Thoracic aorta (tissue), 2 donors: ENCODE measurements around the gene ZNF774. TPM values are rescaled to one million over a fixed set of nuclear protein-coding genes. Genes with fewer than 3 reads are reported as not detected.
A peak's percentile ranks its signal among the peaks of the same experiment; 100 is the strongest.

ENCODE experiments used
- ATAC-seq: fragments of 150-250 bp; one replicate; pipeline ENCODE4 v1.8.0; 2017; ENCODE audit warnings: low read depth; ENCODE audit not compliant: insufficient number of reproducible peaks, low FRiP score
- DNase-seq: peaks from one replicate; pipeline ENCODE4 v3.0.0-alpha.2; 2020; ENCODE audit warnings: low spot score
- H3K27ac ChIP-seq, 2 donors: fragments of 200-600 bp; sonication (generic); 1 replicate in 1 of 2; 2 replicates in 1 of 2; pipeline ENCODE4 v1.5.1; 2016; ENCODE audit warnings: mild to moderate bottlenecking in 2 of 2, moderate library complexity in 2 of 2
- H3K27me3 ChIP-seq: fragments of 200-600 bp; sonication (generic); replicated peaks from 2 replicates; pipeline ENCODE4 v1.6.0; 2016; ENCODE audit warnings: mild to moderate bottlenecking; ENCODE audit not compliant: insufficient read depth
- H3K36me3 ChIP-seq: fragments of 200-600 bp; sonication (generic); one replicate; pipeline ENCODE4 v1.5.1; 2016
- H3K4me1 ChIP-seq, 2 donors: fragments of 200-600 bp; sonication (generic); 1 replicate in 1 of 2; 2 replicates in 1 of 2; pipeline versions ENCODE4 v1.5.1 to v1.6.0; 2016; ENCODE audit warnings: low read depth in 2 of 2, mild to moderate bottlenecking in 1 of 2; ENCODE audit not compliant: control insufficient read depth in 1 of 2
- H3K4me3 ChIP-seq: fragments of 200-600 bp; sonication (generic); 2 replicates; pipeline ENCODE4 v1.5.1; 2016; ENCODE audit warnings: mild to moderate bottlenecking
- H3K9me3 ChIP-seq: fragments of 200-600 bp; sonication (generic); 2 replicates; pipeline ENCODE4 v1.5.1; 2016
- total RNA-seq, 2 donors: library from RNA; depleted of rRNA; stranded (reverse); fragments of >200 nt; gene quantifications; one replicate each; pipeline versions ENCODE4 v1.1.0 to v1.2.3, GENCODE V29; 2016
- TF ChIP-seq, protein P1 (sequence below): fragments of 200-600 bp; sonication (generic); IDR thresholded peaks from one replicate; pipeline ENCODE4 v1.5.1; 2019; ENCODE audit warnings: antibody characterized with exemption

Gene ZNF774
- total RNA-seq, 2 donors from 2014 or later, result 1.6 to 7.7 TPM

DNA sequence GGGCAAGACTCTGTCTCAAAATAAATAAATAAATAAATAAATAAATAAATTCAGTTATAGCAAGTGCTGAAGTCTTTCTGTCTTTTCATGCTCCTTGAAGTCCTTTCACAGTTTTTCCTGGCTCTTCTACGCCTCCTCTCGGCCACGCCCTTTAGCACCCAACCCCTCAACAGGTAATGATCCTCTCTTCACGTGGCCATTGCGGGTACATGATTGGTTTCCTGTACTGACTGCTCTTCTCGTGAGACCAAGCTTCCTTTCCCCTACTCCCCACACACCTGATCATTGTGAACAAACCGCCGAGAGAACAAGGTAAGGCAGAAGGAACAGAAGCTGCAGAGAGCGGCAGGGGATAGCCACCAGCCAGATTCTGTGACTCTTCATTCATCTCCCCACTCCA is 2.3 kb upstream of the ZNF774 start:
- DNase-seq (no peak), ATAC-seq (no peak)
- no peaks in the 10 kb centered on the region for H3K9me3 ChIP-seq
- peaks cover 0 to 11% of the 10 kb centered on the region in 2 donors for H3K4me1 ChIP-seq
- TF ChIP-seq, protein P1, sequence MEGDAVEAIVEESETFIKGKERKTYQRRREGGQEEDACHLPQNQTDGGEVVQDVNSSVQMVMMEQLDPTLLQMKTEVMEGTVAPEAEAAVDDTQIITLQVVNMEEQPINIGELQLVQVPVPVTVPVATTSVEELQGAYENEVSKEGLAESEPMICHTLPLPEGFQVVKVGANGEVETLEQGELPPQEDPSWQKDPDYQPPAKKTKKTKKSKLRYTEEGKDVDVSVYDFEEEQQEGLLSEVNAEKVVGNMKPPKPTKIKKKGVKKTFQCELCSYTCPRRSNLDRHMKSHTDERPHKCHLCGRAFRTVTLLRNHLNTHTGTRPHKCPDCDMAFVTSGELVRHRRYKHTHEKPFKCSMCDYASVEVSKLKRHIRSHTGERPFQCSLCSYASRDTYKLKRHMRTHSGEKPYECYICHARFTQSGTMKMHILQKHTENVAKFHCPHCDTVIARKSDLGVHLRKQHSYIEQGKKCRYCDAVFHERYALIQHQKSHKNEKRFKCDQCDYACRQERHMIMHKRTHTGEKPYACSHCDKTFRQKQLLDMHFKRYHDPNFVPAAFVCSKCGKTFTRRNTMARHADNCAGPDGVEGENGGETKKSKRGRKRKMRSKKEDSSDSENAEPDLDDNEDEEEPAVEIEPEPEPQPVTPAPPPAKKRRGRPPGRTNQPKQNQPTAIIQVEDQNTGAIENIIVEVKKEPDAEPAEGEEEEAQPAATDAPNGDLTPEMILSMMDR, result no peak
- no peak overlapping the region for H3K27ac ChIP-seq
- no peaks in the 10 kb centered on the region for H3K36me3 ChIP-seq
- no peaks in the 10 kb centered on the region for H3K27me3 ChIP-seq
- no peak overlapping the region for H3K4me3 ChIP-seq

DNA sequence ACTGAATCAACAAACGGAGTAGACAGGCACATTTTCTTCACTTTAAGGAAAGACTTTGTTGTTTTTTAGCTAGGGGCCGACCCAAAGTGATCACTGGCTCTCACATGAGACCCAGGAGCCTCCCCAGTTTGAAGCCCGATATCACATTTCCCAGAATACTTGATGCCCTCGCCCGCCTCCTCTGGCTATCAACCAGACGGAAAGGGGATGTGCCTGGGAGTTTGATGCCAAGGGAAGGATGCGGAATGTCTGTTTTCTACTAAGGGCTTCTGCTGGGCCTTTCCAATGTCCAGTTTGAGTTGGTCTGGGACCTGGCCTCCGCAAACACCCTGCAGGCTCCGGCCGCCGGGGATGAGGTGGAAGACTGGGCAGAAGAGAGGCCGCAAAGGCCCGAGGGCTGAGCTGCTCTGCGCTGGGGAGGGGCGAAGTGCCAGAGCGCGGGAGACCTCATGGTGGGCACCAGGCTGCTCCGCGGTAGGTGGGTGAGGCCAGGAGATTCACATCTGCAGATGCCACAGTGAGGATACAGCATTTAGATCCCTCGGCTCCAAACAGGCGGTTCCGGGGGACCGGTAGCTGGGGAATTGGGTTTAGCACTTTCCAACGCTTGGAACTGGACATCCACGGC is 491 bp upstream of the ZNF774 start:
- H3K4me3 ChIP-seq, result peak overlapping the region; percentile 76
- no peaks in the 10 kb centered on the region for H3K36me3 ChIP-seq
- no peak for ATAC-seq
- peaks cover 0 to 11% of the 10 kb centered on the region in 2 donors for H3K4me1 ChIP-seq
- DNase-seq, result no peak
- H3K27ac ChIP-seq, result no peak overlapping the region
- H3K9me3 ChIP-seq, result no peaks in the 10 kb centered on the region
- no peaks in the 10 kb centered on the region for H3K27me3 ChIP-seq
- TF ChIP-seq, protein P1, result no peak

DNA sequence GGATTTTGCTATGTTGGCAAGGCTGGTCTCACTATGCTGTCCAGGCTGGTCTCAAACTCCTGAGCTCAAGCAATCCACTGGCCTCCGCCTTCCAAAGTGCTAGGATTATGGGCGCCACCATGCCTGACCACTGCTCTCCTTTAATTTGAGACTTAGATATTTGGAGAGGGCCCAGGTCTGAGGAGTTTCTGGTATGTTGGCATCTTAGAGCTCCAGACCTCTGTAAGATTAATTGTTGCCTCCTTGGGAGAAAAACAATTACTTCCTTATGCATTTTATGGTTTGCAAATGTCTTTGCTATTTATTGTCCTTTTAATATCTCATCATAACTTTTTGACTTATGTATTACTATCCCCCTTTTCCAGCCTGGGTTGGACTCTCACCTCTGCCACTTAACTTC is 2.9 kb downstream of the ZNF774 start:
- DNase-seq (no peak), ATAC-seq (no peak)
- Histone ChIP-seq H3K4me3 (no peak overlapping the region), H3K4me1 (peaks cover 0 to 11% of the 10 kb centered on the region in 2 donors), H3K27me3 (no peaks in the 10 kb centered on the region), H3K9me3 (no peaks in the 10 kb centered on the region), H3K27ac (no peak overlapping the region), H3K36me3 (no peaks in the 10 kb centered on the region)
- TF ChIP-seq, protein P1, result no peak

DNA sequence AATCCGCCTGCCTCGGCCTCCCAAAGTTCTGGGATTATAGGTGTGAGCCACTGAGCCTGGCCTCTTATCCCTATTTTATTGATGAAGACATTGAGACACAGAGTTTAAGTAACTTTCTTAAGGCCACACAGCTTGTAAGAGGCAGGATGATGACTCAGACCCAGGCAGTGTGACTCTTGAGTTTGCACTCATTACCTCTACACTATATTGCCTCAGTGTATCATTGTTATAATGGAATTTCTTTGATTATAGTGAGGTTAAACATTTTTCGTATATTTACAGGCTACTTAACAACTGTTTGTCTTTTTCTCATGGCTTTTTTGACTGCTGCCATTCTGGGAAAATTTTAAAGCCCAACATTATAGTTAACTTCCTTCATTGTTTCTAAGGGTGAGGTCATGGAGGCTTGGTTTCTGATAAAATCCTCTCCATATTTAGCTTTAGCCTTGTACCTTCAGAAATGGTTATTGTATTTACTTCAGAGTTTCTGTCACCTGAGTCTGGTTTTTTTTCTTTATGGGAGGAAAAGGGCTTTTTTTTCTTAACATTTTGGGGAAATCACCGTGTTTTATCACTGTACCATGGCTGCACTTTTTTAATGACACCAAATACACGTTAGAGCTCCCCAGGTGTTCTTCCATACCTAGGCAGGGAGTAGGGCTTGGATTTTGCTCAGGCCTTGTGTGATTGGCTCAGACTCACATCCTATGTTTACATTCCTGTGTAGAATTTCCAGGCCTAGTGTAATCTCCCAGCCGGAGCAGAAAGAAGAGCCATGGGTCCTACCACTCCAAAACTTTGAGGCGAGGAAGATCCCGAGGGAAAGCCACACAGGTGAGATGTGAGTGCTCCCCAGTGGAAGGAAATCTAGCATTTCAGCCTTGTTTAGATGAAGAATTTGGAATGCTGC is 6.3 kb downstream of the ZNF774 start:
- ATAC-seq (no peak), DNase-seq (no peak)
- Histone ChIP-seq H3K9me3 (no peaks in the 10 kb centered on the region), H3K27me3 (no peaks in the 10 kb centered on the region), H3K36me3 (no peaks in the 10 kb centered on the region), H3K4me3 (no peak overlapping the region), H3K4me1 (peaks cover 14 to 18% of the 10 kb centered on the region in 2 donors), H3K27ac (no peak overlapping the region)
- TF ChIP-seq, protein P1, result no peak

DNA sequence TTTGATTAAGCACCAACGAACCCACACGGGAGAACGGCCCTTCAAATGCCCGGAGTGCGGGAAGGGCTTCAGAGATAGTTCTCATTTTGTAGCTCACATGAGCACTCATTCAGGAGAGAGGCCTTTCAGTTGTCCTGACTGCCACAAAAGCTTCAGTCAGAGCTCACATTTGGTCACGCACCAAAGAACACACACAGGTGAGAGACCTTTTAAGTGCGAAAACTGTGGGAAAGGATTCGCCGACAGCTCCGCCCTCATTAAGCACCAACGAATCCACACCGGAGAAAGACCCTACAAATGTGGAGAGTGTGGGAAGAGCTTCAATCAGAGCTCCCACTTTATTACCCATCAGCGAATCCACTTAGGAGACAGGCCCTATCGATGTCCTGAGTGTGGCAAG is 8.7 kb downstream of the ZNF774 start:
- Histone ChIP-seq H3K4me3 (no peak overlapping the region), H3K27ac (no peak overlapping the region), H3K36me3 (no peaks in the 10 kb centered on the region), H3K4me1 (peaks cover 14 to 23% of the 10 kb centered on the region in 2 donors), H3K27me3 (no peaks in the 10 kb centered on the region), H3K9me3 (no peaks in the 10 kb centered on the region)
- ATAC-seq (no peak), DNase-seq (no peak)
- TF ChIP-seq, protein P1, result no peak
